GM21529 (cell line): ENCODE measurements around the gene NCLN.

Experiments
- ATAC-seq: cut with Tn5 transposase; IDR thresholded peaks from one replicate; pipeline ENCODE4 v1.9.1; 2021; ENCODE audit not compliant: unreplicated experiment

Gene NCLN

DNA sequence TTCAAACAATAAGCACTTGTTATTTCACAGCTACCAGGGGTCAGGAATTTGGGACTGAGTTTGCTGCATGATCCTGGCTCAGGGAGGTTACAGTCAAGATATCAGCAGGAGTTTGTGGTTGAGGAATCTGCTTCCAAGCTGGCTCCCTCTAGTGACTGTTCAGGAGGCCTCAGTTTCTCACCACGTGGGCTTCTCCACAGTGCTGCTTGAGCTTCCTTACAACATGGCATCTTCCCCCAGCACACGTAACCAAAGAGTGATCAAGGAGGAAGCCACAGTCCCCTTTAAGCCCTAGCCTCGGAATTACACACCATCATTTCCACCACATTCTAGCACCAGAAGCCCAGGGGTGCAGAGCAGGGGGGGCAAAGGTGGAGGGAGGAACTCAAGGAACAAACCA lies 67.5 kb downstream of the NCLN start:
- no peak for ATAC-seq

DNA sequence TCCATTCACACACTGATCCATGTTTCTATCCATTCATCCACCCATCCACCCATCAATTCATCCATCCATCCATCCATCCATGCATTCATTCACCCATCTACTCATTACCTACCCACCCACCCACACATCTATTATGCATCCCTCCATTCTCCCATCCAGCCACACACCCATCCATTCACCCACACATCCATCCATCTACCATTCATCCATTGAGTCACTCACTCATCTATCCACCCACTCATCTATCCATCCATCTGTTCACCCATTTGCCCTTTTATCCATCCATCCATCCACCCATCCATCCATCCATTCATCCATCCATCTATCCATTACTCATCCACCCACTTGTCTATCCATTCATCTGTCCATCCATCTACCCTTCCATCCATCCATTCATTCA lies 68.8 kb downstream of the NCLN start:
- ATAC-seq = no peak

DNA sequence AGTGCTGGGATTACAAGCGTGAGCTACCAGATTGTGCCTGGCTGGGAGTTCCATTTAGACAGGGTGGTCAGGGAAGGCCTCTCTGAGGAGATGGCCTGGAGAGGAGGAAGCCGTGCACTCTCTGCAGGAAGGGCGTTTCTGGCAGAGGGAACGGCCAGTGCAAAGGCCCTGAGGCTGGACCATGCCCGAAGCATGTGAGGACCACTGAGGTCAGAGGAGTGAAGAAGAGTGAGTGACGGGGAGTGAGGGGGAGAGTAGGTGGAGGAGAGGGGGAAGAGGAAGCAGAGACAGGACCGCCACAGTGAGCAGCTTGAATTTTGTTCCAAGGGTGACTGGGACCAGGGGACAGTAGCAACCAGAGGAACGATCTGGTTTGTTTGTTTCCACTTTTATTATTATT lies 71.3 kb downstream of the NCLN start:
- ATAC-seq = no peak
